ENCODE measurements around the gene TNFSF8. TPM values are rescaled to one million over a fixed set of nuclear protein-coding genes. Genes with fewer than 3 reads are reported as not detected.
A peak's percentile ranks its signal among the peaks of the same experiment; 100 is the strongest.

TNFSF8 gene
- total RNA-seq, 1 donor from 2014 or later = 3.1 TPM

DNA sequence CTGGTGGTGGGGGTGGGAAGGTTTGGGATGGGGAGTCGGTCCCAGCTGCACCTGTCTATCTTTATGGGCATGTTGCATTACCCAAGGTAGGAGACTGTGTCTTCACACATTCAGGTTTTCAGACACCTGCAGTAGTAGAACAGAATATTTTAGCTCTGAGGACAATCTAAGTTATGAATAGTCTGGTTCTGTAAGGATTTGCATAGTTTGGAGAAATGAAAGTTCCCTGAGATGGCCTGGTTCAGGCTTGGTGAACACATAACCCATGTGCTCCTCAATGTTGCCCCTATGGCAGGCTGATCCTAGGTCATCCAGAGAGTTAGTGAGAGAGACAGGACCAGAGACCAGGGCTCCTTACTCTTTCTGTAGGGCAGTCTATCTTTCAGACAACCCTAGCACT lies 20.7 kb downstream of the TNFSF8 start:
- DNase-seq (ENCODE audit: low spot score) (no peak), ATAC-seq (no peak)
- intact Hi-C loops (cut with DNase I) = loop anchor here (5.0 kb wide), 1 partner anchor 103 kb away; no protein-coding TSS in a partner anchor

DNA sequence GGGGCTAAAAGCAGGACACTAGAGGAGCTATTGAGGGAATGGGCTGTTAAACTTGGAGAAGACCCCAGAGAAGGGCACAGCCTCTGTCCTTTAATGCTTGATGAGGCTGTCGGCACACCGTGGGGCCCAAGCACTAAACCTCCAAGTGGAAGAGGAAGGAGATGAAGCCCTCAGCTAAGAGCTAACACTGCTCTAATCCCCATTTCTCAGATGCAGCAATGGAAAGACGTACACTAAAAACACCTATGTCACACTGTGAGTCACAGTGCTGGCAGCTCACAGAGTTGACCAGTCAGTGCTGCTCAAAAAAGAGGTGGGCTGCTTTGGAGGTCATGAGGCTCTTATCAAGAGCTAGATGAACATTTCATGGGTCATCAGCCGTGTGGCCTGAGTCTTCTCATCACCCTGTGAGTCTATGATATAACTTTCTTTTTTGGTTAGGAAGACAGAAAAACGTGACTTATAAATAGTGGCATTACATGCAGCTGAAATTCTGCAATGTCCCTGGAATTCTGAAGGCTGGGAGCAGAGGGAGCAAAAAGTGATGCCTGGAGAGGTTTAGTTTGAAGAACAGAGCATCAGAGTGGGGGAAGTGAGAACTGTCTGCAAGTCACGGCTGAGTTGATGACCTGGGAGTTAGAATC lies 21.5 kb downstream of the TNFSF8 start:
- intact Hi-C loops (cut with DNase I) = loop anchor here (5.0 kb wide), 1 partner anchor 103 kb away; no protein-coding TSS in a partner anchor
- ATAC-seq = no peak
- DNase-seq (ENCODE audit: low spot score) = no peak

DNA sequence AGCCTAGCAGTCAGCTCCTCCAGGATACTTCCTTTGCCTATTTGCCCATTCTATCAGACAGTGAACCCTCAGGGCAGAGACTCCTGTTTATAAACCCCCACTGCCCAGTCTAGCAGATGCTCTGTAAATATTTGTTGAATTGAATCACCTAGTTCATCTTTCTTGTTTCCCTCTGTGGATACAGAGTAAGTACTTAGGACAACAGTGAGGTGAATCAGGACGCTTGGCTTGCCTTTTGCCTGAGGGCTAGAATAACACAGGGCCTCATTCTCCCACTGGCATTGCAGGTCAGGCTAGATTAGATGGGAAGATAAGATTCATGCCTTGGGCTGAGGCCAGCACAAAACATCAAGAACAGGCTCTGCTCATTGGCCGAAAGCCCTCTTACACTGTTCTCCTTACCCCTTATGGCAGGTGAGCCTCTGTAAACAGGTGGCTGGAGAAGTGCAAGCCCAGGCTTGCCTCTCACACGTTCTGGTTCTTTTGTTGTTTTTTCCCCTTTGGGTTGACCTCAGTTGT lies 22.2 kb downstream of the TNFSF8 start:
- DNase-seq (ENCODE audit: low spot score) = no peak
- intact Hi-C loops (cut with DNase I) = loop anchor here (5.0 kb wide), 1 partner anchor 104 kb away; no protein-coding TSS in a partner anchor
- no peak for ATAC-seq

DNA sequence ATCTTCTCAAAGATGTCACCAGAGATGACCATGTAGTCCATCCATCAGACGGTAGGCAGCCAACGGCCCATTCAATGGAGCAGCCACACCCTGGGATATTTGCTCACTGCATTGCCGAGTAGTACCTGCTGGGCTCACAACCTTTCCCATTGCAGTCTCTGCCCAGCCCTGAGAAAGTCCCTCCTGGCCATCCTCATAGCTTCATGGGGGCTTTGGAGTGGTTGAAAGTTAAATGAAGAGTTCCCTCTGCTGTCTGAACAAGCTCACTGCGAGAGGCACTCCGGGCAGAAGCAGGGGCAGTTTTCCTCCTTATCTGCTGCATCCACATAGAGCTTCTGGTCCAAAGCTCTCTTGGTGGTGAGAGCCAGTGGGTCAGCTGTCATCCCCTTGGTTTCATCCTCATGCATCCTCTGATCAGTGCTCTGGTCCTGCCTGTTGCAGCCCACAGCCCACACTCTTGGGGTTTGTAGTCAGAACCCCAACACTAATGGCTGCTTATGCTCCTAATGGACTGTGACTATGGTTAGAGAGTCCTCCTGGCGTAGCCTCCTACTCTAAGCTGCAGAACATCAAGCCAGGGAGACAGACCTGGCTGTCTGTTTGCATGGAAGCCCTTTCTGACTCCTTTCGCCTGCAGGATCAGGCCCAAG lies 23.3 kb downstream of the TNFSF8 start:
- intact Hi-C loops (cut with DNase I) = loop anchor here (5.0 kb wide), 1 partner anchor 105 kb away; no protein-coding TSS in a partner anchor
- no peak for DNase-seq (ENCODE audit: low spot score)
- peak; percentile 34 for ATAC-seq

DNA sequence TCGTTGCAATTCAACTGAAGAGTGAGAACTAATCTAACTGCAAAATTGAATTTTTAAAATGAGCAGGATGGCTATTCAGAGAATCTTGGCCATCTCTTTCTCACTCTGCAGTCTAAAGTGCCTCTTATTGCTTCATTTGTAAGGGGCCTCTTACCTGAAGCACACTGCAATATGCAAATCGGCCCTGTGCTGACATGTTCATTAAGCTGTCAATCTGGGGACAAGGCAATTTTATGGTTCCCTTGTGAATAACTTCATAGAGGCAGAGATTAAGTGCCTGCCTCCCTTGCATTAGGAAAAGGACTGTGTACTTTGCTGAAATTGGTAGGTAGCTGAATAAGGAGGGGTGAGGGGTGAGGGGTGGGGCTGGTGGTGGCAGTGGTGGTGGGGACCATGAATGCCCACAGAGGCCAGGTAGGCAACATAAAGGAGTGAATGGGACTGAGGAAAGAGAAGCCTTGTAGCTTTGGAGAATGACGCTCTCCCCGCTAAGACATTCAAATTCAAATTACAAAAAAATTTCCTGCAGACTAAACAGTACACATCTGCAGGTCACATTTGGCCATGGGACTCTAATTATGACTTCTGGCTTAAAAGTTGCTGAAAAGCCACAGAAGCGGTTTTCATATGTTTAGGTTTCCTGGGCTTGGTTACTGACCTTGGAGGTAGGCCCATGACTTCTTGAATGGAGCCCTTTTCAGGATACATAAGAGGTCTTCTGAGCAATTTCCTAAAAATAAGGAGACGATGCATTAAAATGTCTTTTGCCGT lies 25.0 kb downstream of the TNFSF8 start:
- intact Hi-C loops (cut with DNase I) = loop anchor here (5.0 kb wide), 1 partner anchor 107 kb away; no protein-coding TSS in a partner anchor
- ATAC-seq (no peak), DNase-seq (ENCODE audit: low spot score) (no peak)

DNA sequence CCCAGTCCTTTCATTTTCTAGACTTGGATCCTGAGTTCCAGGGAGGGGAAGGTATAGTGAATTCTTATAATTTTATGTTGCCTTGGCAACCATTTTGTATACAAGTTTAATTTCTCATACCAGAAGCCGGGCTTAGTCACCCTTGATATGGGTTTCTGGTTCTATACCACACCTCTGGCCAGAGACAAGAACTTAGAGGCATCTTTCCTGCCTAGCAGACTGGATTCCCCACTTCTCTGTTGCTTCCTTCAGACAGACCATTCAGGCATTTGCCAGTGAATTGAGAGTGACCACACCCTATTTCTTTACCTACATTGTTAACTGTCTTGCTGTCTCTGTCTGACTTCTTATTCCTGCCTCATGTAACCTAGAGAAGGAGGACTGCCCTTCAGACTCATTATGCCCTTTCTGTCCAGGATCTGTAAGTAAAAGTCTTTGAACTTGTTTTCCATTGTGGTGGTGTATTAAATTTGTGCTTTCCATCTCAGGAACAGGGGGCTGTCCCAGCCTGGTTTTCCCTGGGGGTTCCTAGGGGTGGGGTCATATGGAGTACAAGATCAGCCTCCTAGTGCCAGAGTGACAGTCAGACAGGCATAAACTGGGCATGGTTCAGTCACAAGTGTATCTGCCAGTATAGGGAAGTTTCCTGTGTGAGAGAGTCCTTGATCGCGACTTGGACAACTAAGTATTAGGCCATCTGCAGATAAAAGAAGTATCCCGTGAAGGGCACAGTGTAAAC lies 27.4 kb downstream of the TNFSF8 start:
- intact Hi-C loops (cut with DNase I) = no loop called here
- ATAC-seq (no peak), DNase-seq (ENCODE audit: low spot score) (no peak)

DNA sequence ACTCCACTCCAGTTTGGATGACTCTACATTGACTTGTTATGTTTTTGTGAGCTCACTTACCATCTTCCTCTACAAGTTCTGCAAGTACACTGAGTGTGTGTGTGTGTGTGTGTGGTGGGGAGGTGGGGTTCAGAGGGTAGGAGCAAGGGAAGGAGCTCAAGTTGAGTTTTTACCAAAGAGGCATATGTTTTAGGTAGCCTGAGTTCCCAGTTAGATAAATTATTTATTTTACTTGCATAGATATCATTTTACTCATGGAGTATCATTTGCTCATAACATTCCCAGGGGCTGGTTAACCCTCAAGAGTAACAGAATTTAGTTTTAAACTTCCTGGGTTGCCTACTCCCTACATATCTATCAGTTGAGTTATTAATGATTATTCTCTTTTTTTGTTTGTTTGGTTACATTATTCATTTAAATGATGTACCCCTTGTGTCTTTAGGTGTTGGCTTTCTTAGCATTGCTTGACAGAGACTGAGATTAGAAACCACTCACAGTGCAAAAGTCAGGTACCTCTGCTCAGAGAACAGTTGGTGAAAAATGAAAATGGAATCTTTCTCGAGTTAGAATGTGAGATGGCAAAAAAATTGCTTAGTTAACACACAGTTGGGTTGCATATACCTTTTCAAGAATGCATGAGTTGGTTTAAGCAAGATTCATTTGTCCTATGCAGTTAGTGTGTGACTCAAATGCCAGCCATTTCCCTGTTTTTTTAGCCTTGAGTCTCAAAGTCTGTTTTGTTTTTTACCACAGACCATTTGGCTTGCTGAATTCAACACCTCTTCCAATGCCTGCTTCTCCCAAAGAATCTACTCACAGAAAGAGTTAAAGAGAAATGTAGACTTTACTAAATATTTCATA lies 29.2 kb downstream of the TNFSF8 start:
- ATAC-seq (no peak), DNase-seq (ENCODE audit: low spot score) (no peak)
- intact Hi-C loops (cut with DNase I) = no loop called here

DNA sequence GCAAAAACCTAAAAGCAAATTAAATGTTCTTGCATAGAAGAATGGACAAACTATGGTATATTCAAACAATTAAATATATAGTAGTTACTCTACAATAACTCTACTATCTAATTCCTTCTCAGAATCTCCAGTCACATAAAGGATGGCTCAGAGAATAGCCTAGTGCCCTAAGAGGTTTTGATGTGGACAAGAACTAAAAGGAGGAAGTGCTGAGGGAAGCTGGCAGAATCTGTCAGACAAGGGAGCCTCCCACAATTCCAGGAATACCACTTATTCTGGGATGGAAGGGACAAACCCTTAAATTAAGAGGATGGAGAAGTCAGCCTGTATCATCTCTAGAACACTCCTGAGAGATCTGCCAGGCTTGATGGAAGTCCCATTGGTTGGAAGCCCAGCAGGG lies 30.4 kb downstream of the TNFSF8 start:
- ATAC-seq (no peak), DNase-seq (ENCODE audit: low spot score) (no peak)
- intact Hi-C loops (cut with DNase I) = no loop called here

DNA sequence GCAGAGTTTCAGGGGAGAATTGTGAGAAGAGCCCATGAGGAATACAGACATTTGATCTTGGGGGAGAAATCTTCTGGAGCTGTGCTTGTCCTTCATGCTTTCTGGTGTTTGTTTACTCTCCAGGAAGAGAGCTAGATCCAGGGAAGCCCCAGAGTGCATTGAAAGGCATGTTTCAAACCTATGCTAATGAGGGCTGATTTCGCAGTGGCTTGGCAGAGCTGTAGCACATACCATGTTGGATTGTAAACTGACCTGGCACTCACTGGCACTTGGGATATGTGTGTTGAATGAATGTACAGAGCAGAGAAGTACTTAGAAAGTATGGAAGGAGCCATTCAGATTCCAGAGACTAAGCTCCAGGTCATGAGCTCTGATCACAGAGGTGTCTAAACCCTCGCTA lies 30.9 kb downstream of the TNFSF8 start:
- ATAC-seq (no peak), DNase-seq (ENCODE audit: low spot score) (no peak)
- intact Hi-C loops (cut with DNase I) = no loop called here

DNA sequence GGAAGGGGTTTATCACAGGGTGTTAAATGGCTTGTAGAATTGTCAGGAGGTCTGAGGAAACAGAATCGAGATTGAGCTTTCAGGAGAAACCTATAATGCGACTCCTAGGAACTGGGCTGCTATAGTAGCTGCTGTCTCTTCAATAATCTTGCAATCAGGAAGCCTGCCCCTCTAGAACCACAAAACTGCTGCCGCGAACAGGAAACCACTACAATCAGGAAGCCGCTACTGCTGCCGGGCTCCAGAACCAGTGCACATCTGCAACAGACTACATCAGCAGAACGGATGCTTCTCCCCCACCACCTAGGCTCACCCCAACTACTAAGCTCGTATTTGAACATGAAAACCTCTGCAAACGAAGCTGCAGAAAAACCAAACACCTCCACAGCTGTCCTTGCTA lies 31.6 kb downstream of the TNFSF8 start:
- peak; percentile 68 for ATAC-seq
- intact Hi-C loops (cut with DNase I) = no loop called here
- DNase-seq (ENCODE audit: low spot score) = no peak

DNA sequence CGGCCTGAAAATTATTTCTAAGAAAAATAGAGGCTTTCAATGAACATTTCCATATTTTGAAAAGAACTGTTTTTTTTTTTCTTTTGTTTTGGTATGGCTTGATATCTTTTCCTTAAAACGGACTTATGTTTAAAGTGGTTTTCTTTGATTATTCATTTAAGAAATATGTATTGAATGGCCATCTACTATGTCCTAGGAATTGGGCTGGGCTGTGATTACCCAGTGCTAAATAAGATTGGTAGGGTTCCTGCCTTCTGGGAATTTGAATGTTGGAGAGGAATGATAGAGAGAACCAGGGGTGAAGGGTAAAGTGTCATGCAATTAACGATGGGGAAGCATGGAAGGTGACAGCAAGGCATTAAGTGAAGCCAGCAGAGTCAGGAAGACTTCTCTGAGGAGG lies 33.2 kb downstream of the TNFSF8 start:
- DNase-seq (ENCODE audit: low spot score) = no peak
- ATAC-seq = no peak
- intact Hi-C loops (cut with DNase I) = no loop called here

DNA sequence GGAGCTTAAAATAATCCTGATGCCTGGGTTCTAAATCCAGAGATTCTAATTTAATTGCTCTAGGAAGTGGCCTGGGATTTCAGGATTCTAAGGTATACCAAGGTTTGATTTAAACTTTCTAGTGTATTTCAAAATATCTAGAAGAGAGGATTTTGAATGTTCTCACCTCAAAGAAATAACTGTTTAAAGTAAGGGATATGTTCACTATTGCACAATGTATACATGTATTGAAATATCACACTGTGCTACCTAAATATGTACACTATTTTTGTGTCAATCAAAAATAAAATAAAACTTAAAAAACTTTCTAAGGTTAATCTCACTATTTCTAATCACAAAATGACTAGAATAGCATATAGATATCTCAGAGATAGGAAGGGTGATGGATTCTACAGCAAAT lies 34.0 kb downstream of the TNFSF8 start:
- no peak for DNase-seq (ENCODE audit: low spot score)
- intact Hi-C loops (cut with DNase I) = no loop called here
- no peak for ATAC-seq

DNA sequence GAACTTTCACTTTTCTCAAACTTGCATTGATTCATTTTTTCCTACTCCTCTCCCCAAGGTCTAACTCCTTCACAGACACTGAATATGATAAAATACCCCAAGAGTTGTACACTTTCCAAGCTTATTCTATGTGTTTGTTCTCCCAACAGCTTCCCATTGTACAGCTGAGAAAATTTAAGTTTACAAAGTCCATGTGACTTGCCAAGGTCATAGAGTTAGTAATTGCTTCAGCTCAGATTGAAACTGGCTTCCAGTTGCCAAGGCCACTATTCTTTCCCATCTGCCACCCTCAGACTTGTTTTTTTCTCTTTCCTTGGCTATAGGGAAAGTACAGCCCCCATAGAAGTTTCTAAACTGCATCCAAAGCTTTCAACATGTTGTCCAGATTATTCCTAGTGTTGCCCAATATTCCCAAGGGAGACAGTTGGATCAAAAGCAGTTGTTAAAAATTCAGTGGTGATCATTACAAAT lies 34.8 kb downstream of the TNFSF8 start:
- intact Hi-C loops (cut with DNase I) = no loop called here
- ATAC-seq (peak; percentile 45), DNase-seq (ENCODE audit: low spot score) (no peak)

DNA sequence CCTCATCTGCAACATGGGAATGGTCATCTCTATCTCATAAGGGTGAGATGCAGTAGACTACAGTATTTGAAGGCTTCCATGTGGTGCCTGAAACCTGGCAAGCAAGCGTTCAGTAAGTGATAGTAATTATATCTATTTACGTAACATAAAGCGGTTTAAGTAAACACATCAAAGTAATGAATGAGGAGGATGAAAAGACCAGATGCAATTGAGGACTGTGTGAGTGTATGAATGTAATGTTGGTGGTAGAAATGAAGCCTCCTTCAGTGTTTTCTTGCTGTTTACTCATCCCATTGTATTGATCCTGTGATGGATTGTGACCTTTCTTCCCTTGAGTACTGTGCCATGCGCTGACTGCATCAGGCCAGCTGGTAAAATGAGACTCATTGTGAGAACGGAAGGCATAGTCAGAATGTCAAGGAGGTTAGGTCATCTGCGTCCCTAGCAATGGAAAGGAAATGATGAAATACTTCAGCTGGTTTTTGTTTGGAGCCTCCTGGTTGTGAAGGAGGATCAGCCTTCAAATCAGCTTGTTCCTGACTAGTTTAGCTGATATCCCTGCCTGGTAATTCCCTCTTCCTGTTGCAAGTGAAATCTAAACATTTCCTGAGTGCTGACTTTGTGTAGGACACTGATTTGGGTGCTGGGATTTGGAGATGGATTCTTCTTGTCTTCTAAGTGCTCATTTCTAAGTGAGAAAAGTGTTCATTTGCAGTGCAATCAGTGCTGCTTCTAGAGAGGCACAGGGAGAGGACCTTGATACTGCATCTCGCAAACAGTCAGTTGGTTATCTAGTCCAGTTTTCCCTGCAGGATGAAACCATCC lies 35.6 kb downstream of the TNFSF8 start:
- DNase-seq (ENCODE audit: low spot score) = no peak
- ATAC-seq = peak; percentile 74
- intact Hi-C loops (cut with DNase I) = no loop called here

DNA sequence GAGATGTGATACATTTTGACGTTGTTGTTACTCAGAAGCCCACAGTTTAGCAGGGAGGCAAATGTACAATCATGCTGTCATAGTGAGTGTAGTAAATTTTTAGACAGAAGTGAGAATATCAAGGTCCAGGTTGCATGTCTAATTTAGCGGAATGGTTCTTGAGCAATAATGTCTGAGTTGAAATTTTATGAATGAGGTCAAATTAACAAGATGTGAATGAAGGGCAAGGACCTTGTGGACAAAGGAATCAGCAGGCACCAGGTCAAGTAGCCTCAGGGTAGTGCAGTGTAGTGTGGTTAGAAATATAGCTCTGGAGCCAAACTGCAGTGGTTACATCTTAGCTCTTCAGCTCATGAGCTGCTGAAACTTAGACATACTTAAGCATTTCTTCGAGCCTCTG lies 36.2 kb downstream of the TNFSF8 start:
- intact Hi-C loops (cut with DNase I) = no loop called here
- no peak for DNase-seq (ENCODE audit: low spot score)
- ATAC-seq = no peak

DNA sequence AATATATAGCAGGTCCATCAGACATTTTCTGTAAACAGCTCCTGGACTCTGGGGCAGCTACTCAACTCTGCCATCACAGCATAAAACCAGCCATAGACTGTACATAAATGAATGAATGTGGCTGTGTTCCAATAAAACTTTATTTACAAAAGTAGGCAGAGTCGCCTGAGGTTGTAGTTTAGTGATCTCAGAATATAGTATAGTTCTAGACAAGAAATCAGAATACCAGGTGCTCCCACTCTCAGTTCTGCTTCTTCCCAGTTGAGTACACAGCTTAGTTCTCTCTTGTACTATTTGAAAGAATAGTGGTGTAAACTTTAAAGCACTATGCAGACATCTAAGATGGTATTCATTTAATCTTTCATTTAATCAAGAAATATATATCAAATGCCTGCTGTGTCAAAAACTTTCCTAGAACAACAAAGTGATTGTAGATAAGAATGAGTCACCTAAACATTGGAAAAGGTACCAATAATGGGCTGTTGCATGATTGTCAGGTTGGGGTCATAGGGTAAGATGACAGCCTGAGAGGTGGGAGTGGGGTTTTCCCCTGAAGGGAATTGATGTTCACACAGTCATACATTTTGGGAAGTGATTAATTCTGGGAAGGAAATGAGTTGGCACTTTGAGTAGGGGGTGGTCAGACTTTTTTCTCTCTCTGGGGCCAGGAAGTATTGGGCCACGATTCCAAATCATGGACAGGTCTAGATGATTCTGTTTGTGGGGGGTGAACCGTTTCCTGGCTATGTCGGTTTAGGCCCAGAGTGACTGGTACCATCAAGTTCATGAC lies 37.0 kb downstream of the TNFSF8 start:
- ATAC-seq = no peak
- intact Hi-C loops (cut with DNase I) = no loop called here
- DNase-seq (ENCODE audit: low spot score) = no peak

DNA sequence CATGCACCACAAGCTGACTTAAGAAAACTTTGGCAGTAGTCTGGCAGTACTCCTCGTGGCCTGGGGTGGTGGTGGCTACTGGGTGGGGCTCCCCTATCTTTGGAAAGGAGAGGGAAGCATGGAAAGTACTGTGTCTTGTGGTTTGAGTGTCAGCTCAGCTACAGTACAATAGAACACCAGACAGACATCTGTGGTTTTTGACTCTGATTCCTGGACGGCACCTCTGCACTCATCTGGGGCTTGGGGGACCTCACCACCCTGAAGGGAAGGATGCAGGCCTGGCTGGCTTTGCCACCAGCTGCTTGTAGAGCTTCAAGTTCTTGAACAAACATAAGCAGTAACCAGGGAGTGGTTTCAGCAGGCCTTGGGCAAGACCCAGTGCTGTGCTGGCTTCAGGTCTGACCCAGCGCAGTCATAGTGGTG lies 40.6 kb downstream of the TNFSF8 start:
- DNase-seq (ENCODE audit: low spot score) = no peak
- intact Hi-C loops (cut with DNase I) = no loop called here
- no peak for ATAC-seq
